Nephron progenitor cell (in vitro differentiated cells): ENCODE results near the gene ATAD3A.

Experiments
- DNase-seq: peaks from one replicate; pipeline ENCODE4 v3.0.0; 2021
- H3K27ac Mint-ChIP-seq: 2 replicates; pipeline ENCODE4 v1.8.0; 2021; ENCODE audit warnings: mild to moderate bottlenecking, moderate library complexity, mixed read lengths
- H3K27me3 Mint-ChIP-seq: 2 replicates; pipeline ENCODE4 v1.8.0; 2021; ENCODE audit warnings: mild to moderate bottlenecking, low read depth, mixed read lengths; ENCODE audit not compliant: poor library complexity
- H3K36me3 Mint-ChIP-seq: 2 replicates; pipeline ENCODE4 v1.8.0; 2021; ENCODE audit warnings: low read depth, mixed read lengths
- H3K4me1 Mint-ChIP-seq: 2 replicates; pipeline ENCODE4 v1.8.0; 2021; ENCODE audit warnings: mixed read lengths
- H3K4me3 Mint-ChIP-seq: 2 replicates; pipeline ENCODE4 v1.8.0; 2021; ENCODE audit warnings: mild to moderate bottlenecking, moderate library complexity, mixed read lengths
- H3K9me3 Mint-ChIP-seq: 2 replicates; pipeline ENCODE4 v1.8.0; 2021; ENCODE audit warnings: mild to moderate bottlenecking, moderate library complexity, mixed read lengths
- TF ChIP-seq, protein P1 (sequence below): fragments of 200-600 bp; sonication (generic); IDR thresholded peaks from 2 replicates; pipeline ENCODE4 v1.5.0; 2021; ENCODE audit warnings: antibody characterized with exemption

Gene ATAD3A

DNA sequence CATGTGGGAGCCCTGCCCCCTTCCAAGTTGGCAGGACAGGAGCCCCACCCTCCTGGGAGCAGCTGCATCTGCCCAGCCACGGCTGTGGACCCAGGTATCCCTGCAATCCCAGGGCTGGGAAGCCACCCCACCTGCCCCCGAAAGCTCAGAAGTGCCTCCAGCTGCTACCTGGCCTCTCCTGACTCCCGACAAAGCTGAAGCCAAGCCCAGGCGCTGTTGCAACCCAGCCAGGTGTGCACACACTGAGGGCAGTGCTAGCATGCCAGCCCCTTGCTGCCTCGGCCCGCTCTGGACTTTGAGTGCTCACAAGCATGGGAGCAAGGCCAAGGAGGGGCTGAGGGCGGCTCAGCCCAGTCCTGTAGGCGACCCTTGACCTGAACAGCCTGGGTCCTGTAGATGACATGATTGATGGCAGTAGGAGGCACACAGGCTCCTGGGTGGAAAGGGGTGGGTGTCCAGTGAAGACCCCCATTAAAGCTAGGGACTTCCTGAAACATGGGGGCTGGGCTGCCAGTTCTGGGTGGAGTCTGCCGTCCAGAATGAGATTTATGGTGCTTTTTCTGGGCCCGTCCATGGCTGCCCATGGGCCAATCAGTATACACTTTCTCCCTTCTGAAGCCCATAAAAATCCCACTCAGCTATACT is 65.5 kb downstream of the ATAD3A start:
- Mint-ChIP-seq H3K9me3 (no peaks in the 10 kb centered on the region), H3K4me1 (peaks cover 45% of the 10 kb centered on the region), H3K27me3 (peaks cover 47% of the 10 kb centered on the region), H3K27ac (peak overlapping the region; percentile 92), H3K36me3 (no peaks in the 10 kb centered on the region), H3K4me3 (peak overlapping the region; percentile 68)
- peak; percentile 69 for DNase-seq
- TF ChIP-seq, protein P1, sequence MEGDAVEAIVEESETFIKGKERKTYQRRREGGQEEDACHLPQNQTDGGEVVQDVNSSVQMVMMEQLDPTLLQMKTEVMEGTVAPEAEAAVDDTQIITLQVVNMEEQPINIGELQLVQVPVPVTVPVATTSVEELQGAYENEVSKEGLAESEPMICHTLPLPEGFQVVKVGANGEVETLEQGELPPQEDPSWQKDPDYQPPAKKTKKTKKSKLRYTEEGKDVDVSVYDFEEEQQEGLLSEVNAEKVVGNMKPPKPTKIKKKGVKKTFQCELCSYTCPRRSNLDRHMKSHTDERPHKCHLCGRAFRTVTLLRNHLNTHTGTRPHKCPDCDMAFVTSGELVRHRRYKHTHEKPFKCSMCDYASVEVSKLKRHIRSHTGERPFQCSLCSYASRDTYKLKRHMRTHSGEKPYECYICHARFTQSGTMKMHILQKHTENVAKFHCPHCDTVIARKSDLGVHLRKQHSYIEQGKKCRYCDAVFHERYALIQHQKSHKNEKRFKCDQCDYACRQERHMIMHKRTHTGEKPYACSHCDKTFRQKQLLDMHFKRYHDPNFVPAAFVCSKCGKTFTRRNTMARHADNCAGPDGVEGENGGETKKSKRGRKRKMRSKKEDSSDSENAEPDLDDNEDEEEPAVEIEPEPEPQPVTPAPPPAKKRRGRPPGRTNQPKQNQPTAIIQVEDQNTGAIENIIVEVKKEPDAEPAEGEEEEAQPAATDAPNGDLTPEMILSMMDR = no peak

DNA sequence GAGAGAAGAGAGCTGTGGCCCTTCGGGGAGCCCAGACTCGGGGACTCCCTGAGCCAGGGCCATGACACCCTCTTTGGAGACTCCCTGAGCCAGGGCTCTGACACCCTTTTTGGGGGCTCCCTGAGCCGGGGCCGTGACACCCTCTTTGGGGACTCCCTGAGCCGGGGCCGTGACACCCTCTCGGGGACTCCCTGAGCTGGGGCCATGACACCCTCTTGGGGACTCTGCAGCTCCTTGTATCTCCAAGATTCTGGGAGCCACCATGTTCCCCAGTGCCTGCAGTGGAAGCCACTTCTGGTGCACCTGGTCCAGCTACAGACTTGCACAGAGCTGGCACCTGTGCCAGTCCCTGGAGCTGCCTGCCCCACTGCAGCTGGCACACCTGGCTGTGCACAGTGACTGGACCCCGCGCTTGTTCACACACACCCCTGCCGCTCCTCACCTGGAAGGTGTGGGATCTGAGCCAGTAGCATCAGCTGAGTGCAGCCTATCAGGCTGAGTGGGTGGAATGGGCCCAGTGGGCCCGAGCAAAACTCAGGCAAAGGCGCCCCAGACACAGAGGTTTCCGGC is 66.5 kb downstream of the ATAD3A start:
- H3K27me3 Mint-ChIP-seq = peaks cover 57% of the 10 kb centered on the region
- no peak overlapping the region for H3K4me3 Mint-ChIP-seq
- H3K4me1 Mint-ChIP-seq = peaks cover 41% of the 10 kb centered on the region
- H3K27ac Mint-ChIP-seq = no peak overlapping the region
- TF ChIP-seq, protein P1 = no peak
- DNase-seq = no peak
- no peaks in the 10 kb centered on the region for H3K9me3 Mint-ChIP-seq
- H3K36me3 Mint-ChIP-seq = no peaks in the 10 kb centered on the region

DNA sequence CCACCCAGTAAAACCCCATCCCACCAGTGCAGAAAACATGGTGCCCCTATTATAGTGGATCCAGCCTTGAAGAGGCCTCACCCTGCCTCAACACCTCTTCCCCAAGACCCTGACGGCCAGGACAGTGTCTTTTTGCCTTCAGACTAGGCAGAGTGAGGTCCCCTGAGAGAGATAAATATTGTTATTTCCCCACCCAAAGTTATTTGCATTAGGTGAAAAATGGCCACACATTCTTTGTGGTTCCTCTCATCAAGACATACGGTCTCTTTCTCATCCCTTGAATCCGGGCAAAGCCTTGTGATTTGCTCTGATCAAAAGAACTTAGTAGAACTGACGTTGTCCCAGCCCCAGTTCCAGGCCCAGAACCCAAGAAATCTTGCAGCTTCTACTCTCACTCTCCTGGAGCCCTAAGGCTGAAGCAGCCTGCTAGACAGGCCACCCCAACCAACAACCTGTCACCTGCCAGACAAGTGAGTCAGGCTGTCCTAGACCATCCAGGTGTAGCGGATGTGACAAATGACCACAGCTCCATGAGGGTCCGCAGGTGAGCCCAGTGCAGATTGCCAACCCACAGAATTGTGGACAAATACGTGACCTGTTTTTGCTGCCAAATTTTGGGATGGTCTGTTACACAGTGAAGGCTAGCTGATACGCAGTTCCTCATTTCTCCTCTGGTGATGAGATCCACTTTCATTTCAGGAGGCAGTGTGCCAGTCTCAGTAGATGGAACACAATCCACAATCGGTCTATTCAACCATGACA is 70.8 kb downstream of the ATAD3A start:
- no peaks in the 10 kb centered on the region for H3K9me3 Mint-ChIP-seq
- no peaks in the 10 kb centered on the region for H3K36me3 Mint-ChIP-seq
- no peak overlapping the region for H3K27ac Mint-ChIP-seq
- peaks cover 89% of the 10 kb centered on the region for H3K27me3 Mint-ChIP-seq
- DNase-seq = no peak
- H3K4me1 Mint-ChIP-seq = peaks cover 17% of the 10 kb centered on the region
- TF ChIP-seq, protein P1 = no peak
- H3K4me3 Mint-ChIP-seq = no peak overlapping the region

DNA sequence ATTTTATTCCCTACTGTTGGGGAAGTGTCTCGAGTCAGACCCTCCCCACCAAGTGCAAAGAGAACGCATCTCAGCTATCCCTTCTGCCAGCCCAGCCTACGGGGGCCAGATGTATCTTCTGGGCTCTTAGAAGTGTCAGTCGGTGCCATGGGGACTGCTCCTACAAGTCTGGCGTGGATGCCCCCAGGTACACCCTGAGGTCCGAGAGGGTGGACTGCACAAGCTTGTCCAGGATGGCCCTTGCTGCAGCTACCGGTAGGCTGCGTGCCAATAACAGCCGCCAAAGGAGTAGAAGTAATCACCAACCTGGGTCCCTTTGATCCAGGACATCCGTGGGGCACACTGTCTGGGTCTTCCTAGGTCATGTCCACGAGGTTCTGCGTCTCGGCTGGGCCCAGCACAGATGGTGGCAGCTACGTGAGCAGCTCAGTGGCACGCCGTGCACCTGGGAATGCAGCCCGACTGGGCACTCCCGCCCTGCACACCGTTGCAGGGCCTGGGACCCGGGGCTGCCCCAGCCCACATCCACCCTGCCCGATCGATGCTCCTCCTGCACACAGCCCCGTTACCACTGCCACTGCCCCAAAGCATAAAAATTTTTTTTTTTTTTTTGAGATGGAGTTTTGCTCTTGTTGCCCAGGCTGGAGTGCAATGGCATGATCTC is 71.5 kb downstream of the ATAD3A start:
- Mint-ChIP-seq H3K9me3 (no peaks in the 10 kb centered on the region), H3K27me3 (peaks cover 89% of the 10 kb centered on the region), H3K4me3 (no peak overlapping the region), H3K27ac (no peak overlapping the region), H3K4me1 (peaks cover 14% of the 10 kb centered on the region), H3K36me3 (no peaks in the 10 kb centered on the region)
- DNase-seq = no peak
- TF ChIP-seq, protein P1 = no peak
